AG08396 (cell line): Measurements from ENCODE around the gene TYK2.

Experiments used
- DNase-seq: peaks from one replicate; pipeline ENCODE4 v3.0.0; 2012; ENCODE audit warnings: low spot score, mixed read lengths

The TYK2 gene

GRCh38 chr19:10334588-10335351 lies 45.6 kb downstream of the TYK2 start:
- peak; percentile 95 for DNase-seq

GRCh38 chr19:10333758-10334587 lies 46.4 kb downstream of the TYK2 start:
- no peak for DNase-seq

- DNase-seq = peak; percentile 99
Observed at GRCh38 chr19:10332965-10333757, 47.2 kb downstream of the TYK2 start, which contains the start of gene RAVER1. Gene RAVER1, minus strand, starts transcription at chr19:10333529. Its CDS starts 22 bp downstream, at chr19:10333507.

- peak; percentile 3 for DNase-seq
Observed at GRCh38 chr19:10332158-10332964, 48.0 kb downstream of the TYK2 start.

GRCh38 chr19:10329555-10329954 lies 50.8 kb downstream of the TYK2 start:
- DNase-seq = no peak

GRCh38 chr19:10328558-10329429 lies 51.6 kb downstream of the TYK2 start:
- no peak for DNase-seq

GRCh38 chr19:10327793-10328192 lies 52.6 kb downstream of the TYK2 start:
- peak; percentile 3 for DNase-seq

- DNase-seq = no peak
Observed at GRCh38 chr19:10325732-10326131, 54.6 kb downstream of the TYK2 start.

GRCh38 chr19:10321874-10322835 lies 58.2 kb downstream of the TYK2 start:
- peak; percentile 4 for DNase-seq

- DNase-seq = peak; percentile 3
Observed at GRCh38 chr19:10321417-10321797, 59.0 kb downstream of the TYK2 start.

GRCh38 chr19:10320602-10321416 lies 59.6 kb downstream of the TYK2 start:
- peak; percentile 8 for DNase-seq

GRCh38 chr19:10318807-10319682 lies 61.3 kb downstream of the TYK2 start:
- DNase-seq = peak; percentile 1

GRCh38 chr19:10317857-10318462 lies 62.4 kb downstream of the TYK2 start:
- no peak for DNase-seq

- DNase-seq = no peak
Observed at GRCh38 chr19:10317045-10317856, 63.1 kb downstream of the TYK2 start.

GRCh38 chr19:10316229-10317044 lies 63.9 kb downstream of the TYK2 start:
- DNase-seq = no peak
